SU-DHL-6 (cell line): Measurements from ENCODE around the gene SHISA5.

Experiments
- H2AFZ ChIP-seq: fragments of 200-600 bp; sonication (generic); 2 replicates; pipeline ENCODE4 v1.6.1; 2014; ENCODE audit warnings: low read depth, mild to moderate bottlenecking, moderate library complexity, mixed read lengths, antibody characterized with exemption, low read length; ENCODE audit not compliant: severe bottlenecking
- H3F3A ChIP-seq: fragments of 200-600 bp; shearing (Covaris generic); 2 replicates; pipeline ENCODE4 v1.6.0; 2016; ENCODE audit warnings: antibody characterized with exemption, mild to moderate bottlenecking; ENCODE audit not compliant: insufficient read depth
- H3K27ac ChIP-seq: fragments of 200-600 bp; sonication (generic); 2 replicates; pipeline ENCODE4 v1.5.1; 2016; ENCODE audit warnings: low read depth, mild to moderate bottlenecking, low read length, moderate library complexity, mixed read lengths
- H3K27me3 ChIP-seq: fragments of 200-600 bp; sonication (generic), shearing (Covaris generic); 2 replicates; pipeline ENCODE4 v1.6.0; 2014; ENCODE audit warnings: mild to moderate bottlenecking, low read length
- H3K36me3 ChIP-seq: fragments of 200-600 bp; sonication (generic); 2 replicates; pipeline ENCODE4 v1.6.1; 2014; ENCODE audit warnings: mild to moderate bottlenecking, low read length, mixed read lengths
- H3K4me2 ChIP-seq: fragments of 300-600, 200-600 bp; shearing (Covaris generic), sonication (generic); 2 replicates; pipeline ENCODE4 v1.6.0; 2014; ENCODE audit warnings: low read length, low read depth, mild to moderate bottlenecking; ENCODE audit not compliant: poor library complexity, severe bottlenecking
- H3K4me3 ChIP-seq: fragments of 200-600 bp; sonication (generic); 2 replicates; pipeline ENCODE4 v1.5.1; 2014; ENCODE audit warnings: antibody characterized with exemption, low read length, mild to moderate bottlenecking, mixed read lengths; ENCODE audit not compliant: insufficient read depth, poor library complexity, severe bottlenecking
- H3K79me2 ChIP-seq: fragments of 200-600 bp; sonication (generic); 2 replicates; pipeline ENCODE4 v1.6.1; 2014; ENCODE audit warnings: mild to moderate bottlenecking, low read length, moderate library complexity; ENCODE audit not compliant: insufficient read depth
- H3K9ac ChIP-seq: fragments of 200-600 bp; sonication (generic); 2 replicates; pipeline ENCODE4 v1.7.0; 2014; ENCODE audit warnings: mild to moderate bottlenecking, low read length
- H3K9me2 ChIP-seq: fragments of 200-600 bp; sonication (generic); replicated peaks from 2 replicates; pipeline ENCODE4 v1.6.1; 2014; ENCODE audit warnings: low read length; ENCODE audit not compliant: insufficient read depth
- H3K9me3 ChIP-seq: fragments of 200-600 bp; sonication (generic); 2 replicates; pipeline ENCODE4 v1.6.1; 2014; ENCODE audit warnings: low read length, mixed read lengths; ENCODE audit not compliant: insufficient read depth
- H4K20me1 ChIP-seq: fragments of 200-600 bp; sonication (generic); 2 replicates; pipeline ENCODE4 v1.6.1; 2014; ENCODE audit warnings: low read depth, mild to moderate bottlenecking, antibody characterized with exemption, low read length, moderate library complexity, mixed read lengths
- CTCF ChIP-seq: fragments of 200-600 bp; sonication (generic); IDR thresholded peaks from one replicate; pipeline ENCODE4 v1.5.1; 2017; ENCODE audit warnings: antibody characterized with exemption, mild to moderate bottlenecking, low read length, moderate library complexity; ENCODE audit not compliant: insufficient read depth, poor library complexity, severe bottlenecking
- EZH2phosphoT487 ChIP-seq: fragments of 200-600 bp; sonication (generic), shearing (Covaris generic); conservative IDR thresholded peaks from 2 replicates; pipeline ENCODE4 v1.6.1; 2018; ENCODE audit warnings: mild to moderate bottlenecking, antibody characterized with exemption, low read length, moderate library complexity, mixed read lengths

SHISA5 gene

GRCh38 chr3:48524970-48525369 lies 21.0 kb upstream of the SHISA5 start:
- no peak overlapping the region for H2AFZ ChIP-seq
- H3K36me3 ChIP-seq, result no peaks in the 10 kb centered on the region
- H3K9me3 ChIP-seq, result no peaks in the 10 kb centered on the region
- H3K9me2 ChIP-seq, result no peaks in the 10 kb centered on the region
- no peaks in the 10 kb centered on the region for H3F3A ChIP-seq
- H3K4me3 ChIP-seq, result no peak overlapping the region
- no peak overlapping the region for H3K9ac ChIP-seq
- H4K20me1 ChIP-seq, result no peaks in the 10 kb centered on the region
- H3K79me2 ChIP-seq, result no peaks in the 10 kb centered on the region
- TF ChIP-seq CTCF (no peak), EZH2phosphoT487 (no peak)
- no peak overlapping the region for H3K4me2 ChIP-seq
- H3K27ac ChIP-seq, result no peak overlapping the region
- H3K27me3 ChIP-seq, result no peaks in the 10 kb centered on the region

- no peaks in the 10 kb centered on the region for H3K9me2 ChIP-seq
- no peak overlapping the region for H2AFZ ChIP-seq
- H3K4me2 ChIP-seq, result no peak overlapping the region
- H3F3A ChIP-seq, result no peaks in the 10 kb centered on the region
- H3K9ac ChIP-seq, result no peak overlapping the region
- no peaks in the 10 kb centered on the region for H3K36me3 ChIP-seq
- TF ChIP-seq EZH2phosphoT487, result no peak
- no peak for TF ChIP-seq CTCF
- H3K27me3 ChIP-seq, result no peaks in the 10 kb centered on the region
- H3K9me3 ChIP-seq, result no peaks in the 10 kb centered on the region
- no peaks in the 10 kb centered on the region for H4K20me1 ChIP-seq
- H3K79me2 ChIP-seq, result no peaks in the 10 kb centered on the region
- H3K27ac ChIP-seq, result no peak overlapping the region
- H3K4me3 ChIP-seq, result no peak overlapping the region
Measured at GRCh38 chr3:48521635-48522034, 17.7 kb upstream of the SHISA5 start.

GRCh38 chr3:48519277-48519643 lies 15.3 kb upstream of the SHISA5 start:
- Histone ChIP-seq H4K20me1 (no peaks in the 10 kb centered on the region), H3K27me3 (no peaks in the 10 kb centered on the region), H3K36me3 (no peaks in the 10 kb centered on the region), H2AFZ (no peak overlapping the region), H3K27ac (no peak overlapping the region), H3K4me2 (no peak overlapping the region), H3K9me3 (no peaks in the 10 kb centered on the region), H3K4me3 (no peak overlapping the region), H3K9me2 (no peaks in the 10 kb centered on the region), H3F3A (no peaks in the 10 kb centered on the region), H3K79me2 (no peaks in the 10 kb centered on the region), H3K9ac (no peak overlapping the region)
- no peak for TF ChIP-seq EZH2phosphoT487
- no peak for TF ChIP-seq CTCF

- no peak overlapping the region for H2AFZ ChIP-seq
- no peaks in the 10 kb centered on the region for H4K20me1 ChIP-seq
Measured at GRCh38 chr3:48518638-48519276, 14.8 kb upstream of the SHISA5 start.

More at GRCh38 chr3:48518638-48519276, 14.8 kb upstream of the SHISA5 start:
- no peak overlapping the region for H3K4me3 ChIP-seq
- H3K36me3 ChIP-seq, result no peaks in the 10 kb centered on the region
- no peaks in the 10 kb centered on the region for H3K79me2 ChIP-seq
- H3K9me2 ChIP-seq, result no peaks in the 10 kb centered on the region
- TF ChIP-seq EZH2phosphoT487 (no peak), CTCF (no peak)
- H3F3A ChIP-seq, result no peaks in the 10 kb centered on the region
- H3K9me3 ChIP-seq, result no peaks in the 10 kb centered on the region
- H3K4me2 ChIP-seq, result no peak overlapping the region
- no peaks in the 10 kb centered on the region for H3K27me3 ChIP-seq
- H3K27ac ChIP-seq, result no peak overlapping the region
- no peak overlapping the region for H3K9ac ChIP-seq
